Stomach (tissue), 4 donors: ENCODE measurements around the gene DLGAP1.
A peak's percentile ranks its signal among the peaks of the same experiment; 100 is the strongest.

ENCODE experiments used
- POLR2A ChIP-seq, 4 donors: fragments of 450-650 bp; IDR thresholded peaks; one replicate each; pipeline ENCODE4 v1.6.1; 2016; ENCODE audit warnings: antibody characterized with exemption in 4 of 4, control low read depth in 2 of 4, mild to moderate bottlenecking in 1 of 4, moderate library complexity in 1 of 4
- TF ChIP-seq, protein P1 (sequence below), 7 experiments: fragments of 450-650 bp in 4 of 7; fragments of 200-600 bp in 3 of 7; sonication (generic) in 3 of 7; IDR thresholded peaks; one replicate each; pipeline ENCODE4 v1.5.1; 2016 to 2019; ENCODE audit warnings: antibody characterized with exemption in 7 of 7, control low read depth in 2 of 7, mild to moderate bottlenecking in 1 of 7

DNA sequence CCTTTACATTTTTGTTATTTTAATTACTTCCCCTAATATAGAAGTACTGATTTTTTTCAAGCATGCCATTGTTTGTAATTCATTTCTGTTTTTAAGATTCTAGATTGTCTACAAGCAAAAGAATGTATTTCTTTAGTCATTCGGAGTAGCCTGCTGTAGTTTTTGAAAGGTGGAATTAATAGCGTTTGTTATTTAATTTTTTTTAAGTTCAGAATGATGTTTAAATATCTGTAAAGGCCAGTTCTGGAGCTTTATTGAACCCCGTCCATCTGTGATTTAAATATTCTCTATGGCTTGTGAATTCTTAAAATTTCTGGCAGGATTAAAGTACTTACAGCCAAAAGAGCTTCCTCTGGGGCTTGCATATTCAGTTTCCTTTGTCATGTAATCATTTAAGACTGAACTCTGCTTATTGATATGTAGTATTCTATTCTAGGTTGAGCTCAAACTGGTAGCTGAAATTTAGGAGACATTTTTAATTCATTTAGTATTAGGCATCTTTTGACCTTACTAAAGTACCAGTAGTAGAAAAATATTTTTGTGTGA lies 999.9 kb downstream of the DLGAP1 start:
- TF ChIP-seq, protein P1, sequence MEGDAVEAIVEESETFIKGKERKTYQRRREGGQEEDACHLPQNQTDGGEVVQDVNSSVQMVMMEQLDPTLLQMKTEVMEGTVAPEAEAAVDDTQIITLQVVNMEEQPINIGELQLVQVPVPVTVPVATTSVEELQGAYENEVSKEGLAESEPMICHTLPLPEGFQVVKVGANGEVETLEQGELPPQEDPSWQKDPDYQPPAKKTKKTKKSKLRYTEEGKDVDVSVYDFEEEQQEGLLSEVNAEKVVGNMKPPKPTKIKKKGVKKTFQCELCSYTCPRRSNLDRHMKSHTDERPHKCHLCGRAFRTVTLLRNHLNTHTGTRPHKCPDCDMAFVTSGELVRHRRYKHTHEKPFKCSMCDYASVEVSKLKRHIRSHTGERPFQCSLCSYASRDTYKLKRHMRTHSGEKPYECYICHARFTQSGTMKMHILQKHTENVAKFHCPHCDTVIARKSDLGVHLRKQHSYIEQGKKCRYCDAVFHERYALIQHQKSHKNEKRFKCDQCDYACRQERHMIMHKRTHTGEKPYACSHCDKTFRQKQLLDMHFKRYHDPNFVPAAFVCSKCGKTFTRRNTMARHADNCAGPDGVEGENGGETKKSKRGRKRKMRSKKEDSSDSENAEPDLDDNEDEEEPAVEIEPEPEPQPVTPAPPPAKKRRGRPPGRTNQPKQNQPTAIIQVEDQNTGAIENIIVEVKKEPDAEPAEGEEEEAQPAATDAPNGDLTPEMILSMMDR (IDR thresholded peaks at IDR 0.05), result peak in 2 of 7 experiments; percentile 5 to 9
- no peak for TF ChIP-seq POLR2A (IDR thresholded peaks at IDR 0.05)
